ENCODE data around the gene EEF1AKMT3.
"Not testable (repeated sequence)": the region's sequence is repeated elsewhere in the genome, so short reads cannot be mapped to it uniquely, and the experiment has no call there.

EEF1AKMT3 gene

DNA sequence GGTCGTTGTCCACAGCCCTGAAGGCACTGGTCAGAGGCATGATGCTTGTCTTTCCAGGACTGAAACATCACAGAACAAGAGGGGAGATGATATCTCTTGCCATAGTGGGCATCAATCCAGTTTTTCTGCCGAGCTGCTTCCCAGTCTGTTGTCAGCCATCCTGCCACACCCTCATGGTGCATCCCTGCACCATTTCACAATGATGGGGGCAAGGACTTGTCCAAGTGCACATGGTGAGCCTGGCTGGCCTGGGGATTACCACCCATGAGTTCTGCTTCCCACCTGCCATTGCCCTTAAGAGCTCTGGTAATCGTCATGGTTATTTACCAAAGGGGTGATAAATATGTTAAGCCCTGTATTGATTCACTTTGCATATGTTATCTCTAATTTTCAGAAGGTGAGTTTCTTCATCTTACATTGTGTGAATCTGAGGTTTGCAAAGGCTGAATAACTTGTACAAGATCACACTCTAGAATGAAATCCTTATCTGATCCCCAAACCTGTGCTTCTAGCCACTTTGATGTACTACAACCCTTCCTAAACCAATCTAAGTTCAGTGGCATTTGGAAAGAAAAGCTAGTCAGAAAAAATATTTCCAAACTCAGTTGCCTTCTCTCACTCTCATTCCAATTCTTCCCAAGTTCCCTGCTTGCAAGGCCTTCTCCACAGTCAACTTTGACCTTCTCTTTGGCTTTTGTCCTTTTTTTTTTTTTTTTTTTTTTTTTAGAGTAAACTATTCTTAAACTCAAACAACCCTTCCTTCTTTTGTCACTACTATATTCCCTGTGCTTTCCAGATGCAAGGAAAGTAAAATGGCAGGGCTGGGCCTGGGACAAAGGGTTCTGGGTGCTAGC lies 43.8 kb downstream of the EEF1AKMT3 start:
- TF ChIP-seq CTCF (IDR thresholded peaks at IDR 0.05; ENCODE audit: low read depth, low read length), result no peak
- H3K4me3 ChIP-seq (ENCODE audit: low read depth, low read length), result no peak overlapping the region

GRCh38 chr12:57816855-57817151 lies 44.4 kb downstream of the EEF1AKMT3 start:
- no peak for TF ChIP-seq CTCF (IDR thresholded peaks at IDR 0.05; ENCODE audit: low read depth, low read length)
- H3K4me3 ChIP-seq (ENCODE audit: low read depth, low read length), result no peak overlapping the region

DNA sequence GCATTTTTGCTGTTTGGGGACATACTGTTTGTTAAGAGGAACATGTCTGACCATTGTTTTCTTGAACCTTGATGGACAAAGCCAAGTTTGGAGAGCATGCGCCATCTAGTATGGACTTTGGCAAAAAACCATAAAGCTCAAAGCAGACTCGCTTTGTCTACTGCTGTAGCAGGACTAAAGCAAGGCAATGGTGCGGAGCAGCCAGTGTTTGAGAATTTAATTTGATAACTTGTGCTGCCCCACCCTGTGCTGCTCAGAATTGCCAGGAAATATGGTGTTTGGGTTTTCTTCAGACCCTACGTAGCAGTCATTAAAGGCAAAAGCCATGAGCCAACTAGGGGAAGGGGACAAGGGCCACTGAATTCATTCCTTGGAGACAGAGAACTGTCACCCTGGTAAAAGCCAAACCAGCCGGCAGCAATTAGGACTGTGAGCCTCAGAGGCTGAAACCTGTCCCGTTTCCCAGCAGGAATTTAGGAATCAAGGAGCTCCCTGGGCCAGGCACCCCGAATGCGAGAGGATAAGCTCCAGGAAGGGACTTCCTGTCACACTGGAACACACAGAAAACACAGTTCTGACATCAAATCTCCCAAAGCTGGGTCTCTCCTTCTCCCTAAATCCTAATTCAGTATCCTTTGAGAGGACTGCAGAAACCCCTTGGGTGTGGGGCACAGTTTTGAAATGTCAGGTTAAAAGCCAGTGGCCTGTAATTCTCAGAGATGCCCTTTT lies 45.0 kb downstream of the EEF1AKMT3 start:
- H3K4me3 ChIP-seq (ENCODE audit: low read depth, low read length), result no peak overlapping the region
- TF ChIP-seq CTCF (IDR thresholded peaks at IDR 0.05; ENCODE audit: low read depth, low read length), result no peak

DNA sequence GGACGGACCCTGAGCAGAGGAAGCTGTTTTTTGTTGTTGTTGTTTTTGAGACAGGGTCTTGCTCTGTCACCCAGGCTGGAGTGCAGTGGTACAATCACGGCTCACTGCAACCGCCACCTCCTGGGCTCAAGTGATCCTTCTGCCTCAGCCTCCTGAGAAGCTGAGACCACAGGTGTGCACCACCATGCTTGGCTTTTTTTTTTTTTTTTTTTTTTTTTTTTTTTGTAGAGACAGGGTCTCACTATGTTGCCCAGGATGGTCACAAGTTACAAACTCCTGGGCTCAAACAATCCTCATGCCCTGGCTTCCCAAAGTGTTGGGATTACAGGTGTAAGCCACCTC lies 45.5 kb downstream of the EEF1AKMT3 start:
- not testable (repeated sequence) for H3K4me3 ChIP-seq (ENCODE audit: low read depth, low read length)

- H3K4me3 ChIP-seq (ENCODE audit: low read depth, low read length), result not testable (repeated sequence)
These were observed 47.7 kb downstream of the EEF1AKMT3 start for GRCh38 chr12:57820119-57820518.

GRCh38 chr12:57821015-57821414 lies 48.6 kb downstream of the EEF1AKMT3 start:
- H3K4me3 ChIP-seq (ENCODE audit: low read depth, low read length), result not testable (repeated sequence)

DNA sequence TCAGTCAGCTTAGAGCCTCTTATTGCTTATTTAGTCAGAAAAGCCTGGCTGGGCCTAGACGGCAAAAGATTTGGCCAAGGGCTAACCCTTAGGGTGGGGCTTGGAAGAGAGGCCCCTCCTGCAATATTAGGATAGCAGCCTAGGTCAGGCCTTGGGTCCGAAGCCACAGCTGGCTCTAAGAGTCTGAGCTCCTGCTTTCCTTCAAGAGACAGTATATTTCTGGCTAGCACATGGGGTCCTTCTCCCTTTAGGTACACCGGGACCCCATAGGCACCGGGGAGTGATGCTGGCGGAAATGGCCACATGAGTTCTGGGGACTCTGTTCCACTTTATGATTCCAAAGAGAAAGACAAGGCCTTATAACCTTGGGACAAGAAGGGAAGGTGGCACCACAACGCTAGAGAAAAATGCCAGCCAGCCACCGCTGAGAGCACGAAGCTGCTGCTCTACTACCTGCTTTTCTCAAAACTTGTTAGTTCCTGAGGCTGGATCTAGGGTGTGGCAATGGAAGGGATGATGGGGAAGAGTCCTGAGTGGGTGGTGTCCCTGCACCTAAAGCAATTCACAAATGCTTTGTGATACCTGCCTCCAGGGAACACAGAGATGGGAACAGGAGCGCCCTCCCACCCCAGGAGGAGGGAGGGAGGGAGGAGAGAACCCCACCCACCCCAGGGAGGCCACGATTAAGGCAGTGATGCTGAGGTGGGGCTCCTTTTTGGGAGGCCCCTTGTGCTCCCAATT lies 49.2 kb downstream of the EEF1AKMT3 start:
- H3K4me3 ChIP-seq (ENCODE audit: low read depth, low read length), result no peak overlapping the region
- no peak for TF ChIP-seq CTCF (IDR thresholded peaks at IDR 0.05; ENCODE audit: low read depth, low read length)

- no peak overlapping the region for H3K4me3 ChIP-seq (ENCODE audit: low read depth, low read length)
- no peak for TF ChIP-seq CTCF (IDR thresholded peaks at IDR 0.05; ENCODE audit: low read depth, low read length)
These were observed 50.1 kb downstream of the EEF1AKMT3 start for GRCh38 chr12:57822392-57823130.

All from WI38 (cell line).